Fibroblast of lung (primary cell): ENCODE data around the gene TTC39B.

Experiments
- EZH2 ChIP-seq: IDR thresholded peaks from 2 replicates; pipeline ENCODE4 v1.5.1; 2012; ENCODE audit warnings: low read length, control low read depth, mild to moderate bottlenecking; ENCODE audit errors: missing control alignments
- TF ChIP-seq, protein P1 (sequence below), 2 donors: IDR thresholded peaks in 1 of 2; conservative IDR thresholded peaks in 1 of 2; 1 replicate in 1 of 2; 2 replicates in 1 of 2; pipeline ENCODE4 v1.5.1; 2011 to 2012; ENCODE audit warnings: low read length in 2 of 2, control low read depth in 1 of 2, inconsistent platforms in 1 of 2, low read depth in 1 of 2, mild to moderate bottlenecking in 1 of 2

- TF ChIP-seq EZH2 = no peak
- TF ChIP-seq, protein P1, sequence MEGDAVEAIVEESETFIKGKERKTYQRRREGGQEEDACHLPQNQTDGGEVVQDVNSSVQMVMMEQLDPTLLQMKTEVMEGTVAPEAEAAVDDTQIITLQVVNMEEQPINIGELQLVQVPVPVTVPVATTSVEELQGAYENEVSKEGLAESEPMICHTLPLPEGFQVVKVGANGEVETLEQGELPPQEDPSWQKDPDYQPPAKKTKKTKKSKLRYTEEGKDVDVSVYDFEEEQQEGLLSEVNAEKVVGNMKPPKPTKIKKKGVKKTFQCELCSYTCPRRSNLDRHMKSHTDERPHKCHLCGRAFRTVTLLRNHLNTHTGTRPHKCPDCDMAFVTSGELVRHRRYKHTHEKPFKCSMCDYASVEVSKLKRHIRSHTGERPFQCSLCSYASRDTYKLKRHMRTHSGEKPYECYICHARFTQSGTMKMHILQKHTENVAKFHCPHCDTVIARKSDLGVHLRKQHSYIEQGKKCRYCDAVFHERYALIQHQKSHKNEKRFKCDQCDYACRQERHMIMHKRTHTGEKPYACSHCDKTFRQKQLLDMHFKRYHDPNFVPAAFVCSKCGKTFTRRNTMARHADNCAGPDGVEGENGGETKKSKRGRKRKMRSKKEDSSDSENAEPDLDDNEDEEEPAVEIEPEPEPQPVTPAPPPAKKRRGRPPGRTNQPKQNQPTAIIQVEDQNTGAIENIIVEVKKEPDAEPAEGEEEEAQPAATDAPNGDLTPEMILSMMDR (conservative IDR thresholded peaks at IDR 0.05 in 1 of 2, IDR thresholded peaks at IDR 0.05 in 1 of 2; ENCODE audit: low read depth in 1 of 2, low read length in 2 of 2) = no peak
These were observed 22.6 kb upstream of the TTC39B start for GRCh38 chr9:15329539-15330109.
